Transverse colon (tissue), 3 donors: ENCODE data around the gene LRCOL1.

Experiments used
- POLR2A ChIP-seq: fragments of 450-650 bp; IDR thresholded peaks from one replicate; pipeline ENCODE4 v1.6.1; 2016; ENCODE audit warnings: antibody characterized with exemption, mild to moderate bottlenecking, moderate library complexity
- TF ChIP-seq, protein P1 (sequence below), 5 experiments: fragments of 200-600 bp in 3 of 5; fragments of 450-650 bp in 2 of 5; sonication (generic) in 3 of 5; IDR thresholded peaks; 1 replicate in 2 of 5; 2 replicates in 3 of 5; pipeline ENCODE4 v1.5.1; 2016 to 2017; ENCODE audit warnings: antibody characterized with exemption in 5 of 5, inconsistent platforms in 3 of 5, mild to moderate bottlenecking in 2 of 5, moderate library complexity in 1 of 5

- TF ChIP-seq, protein P1, sequence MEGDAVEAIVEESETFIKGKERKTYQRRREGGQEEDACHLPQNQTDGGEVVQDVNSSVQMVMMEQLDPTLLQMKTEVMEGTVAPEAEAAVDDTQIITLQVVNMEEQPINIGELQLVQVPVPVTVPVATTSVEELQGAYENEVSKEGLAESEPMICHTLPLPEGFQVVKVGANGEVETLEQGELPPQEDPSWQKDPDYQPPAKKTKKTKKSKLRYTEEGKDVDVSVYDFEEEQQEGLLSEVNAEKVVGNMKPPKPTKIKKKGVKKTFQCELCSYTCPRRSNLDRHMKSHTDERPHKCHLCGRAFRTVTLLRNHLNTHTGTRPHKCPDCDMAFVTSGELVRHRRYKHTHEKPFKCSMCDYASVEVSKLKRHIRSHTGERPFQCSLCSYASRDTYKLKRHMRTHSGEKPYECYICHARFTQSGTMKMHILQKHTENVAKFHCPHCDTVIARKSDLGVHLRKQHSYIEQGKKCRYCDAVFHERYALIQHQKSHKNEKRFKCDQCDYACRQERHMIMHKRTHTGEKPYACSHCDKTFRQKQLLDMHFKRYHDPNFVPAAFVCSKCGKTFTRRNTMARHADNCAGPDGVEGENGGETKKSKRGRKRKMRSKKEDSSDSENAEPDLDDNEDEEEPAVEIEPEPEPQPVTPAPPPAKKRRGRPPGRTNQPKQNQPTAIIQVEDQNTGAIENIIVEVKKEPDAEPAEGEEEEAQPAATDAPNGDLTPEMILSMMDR (IDR thresholded peaks at IDR 0.05): no peak
- no peak for TF ChIP-seq POLR2A
Observed at GRCh38 chr12:132581348-132582057, 28.9 kb downstream of the LRCOL1 start.
